BJ (cell line): ENCODE results near the gene ANKFN1. TPM values are rescaled to one million over a fixed set of nuclear protein-coding genes. Genes with fewer than 3 reads are reported as not detected.

ENCODE experiments used
- CTCF ChIA-PET: fragments of 350-600 bp; formaldehyde crosslinking; extraction: SDS; loops from one replicate; lab custom pipeline; 2021; ENCODE audit warnings: antibody characterized with exemption, inconsistent platforms; lab: Yijun Ruan, JAX
- POLR2A ChIA-PET: fragments of 300-600 bp; sonication (Branson Sonifier 250); formaldehyde crosslinking; extraction: SDS; loops from one replicate; lab custom pipeline; 2021; ENCODE audit warnings: antibody characterized with exemption; lab: Charles Lee
- DNase-seq: peaks from one replicate; pipeline ENCODE4 v3.0.0-alpha.2; 2011; ENCODE audit warnings: low read depth
- H3K27me3 ChIP-seq: 2 replicates; pipeline ENCODE4 v1.6.0; 2011; ENCODE audit warnings: low read length; ENCODE audit not compliant: control insufficient read depth, insufficient read depth
- H3K36me3 ChIP-seq: 2 replicates; pipeline ENCODE4 v1.5.1; 2011; ENCODE audit warnings: low read length; ENCODE audit not compliant: control insufficient read depth, insufficient read depth
- H3K4me3 ChIP-seq: 2 replicates; pipeline ENCODE4 v1.5.1; 2011; ENCODE audit warnings: low read depth, mild to moderate bottlenecking, control low read depth, low read length
- polyA plus RNA-seq: library from polyadenylated mRNA; depleted of rRNA; stranded (reverse); fragments of >200 nt; gene quantifications from 2 replicates; pipeline ENCODE4 v1.2.3, GENCODE V29; 2011
- TF ChIP-seq, protein P1 (sequence below): IDR thresholded peaks from 2 replicates; pipeline ENCODE4 v1.5.1; 2011; ENCODE audit warnings: low read depth, mild to moderate bottlenecking, control low read depth, inconsistent platforms, low read length, moderate library complexity; ENCODE audit not compliant: insufficient read depth

ANKFN1 gene
- polyA plus RNA-seq, 1 experiment: 0.06 TPM

DNA sequence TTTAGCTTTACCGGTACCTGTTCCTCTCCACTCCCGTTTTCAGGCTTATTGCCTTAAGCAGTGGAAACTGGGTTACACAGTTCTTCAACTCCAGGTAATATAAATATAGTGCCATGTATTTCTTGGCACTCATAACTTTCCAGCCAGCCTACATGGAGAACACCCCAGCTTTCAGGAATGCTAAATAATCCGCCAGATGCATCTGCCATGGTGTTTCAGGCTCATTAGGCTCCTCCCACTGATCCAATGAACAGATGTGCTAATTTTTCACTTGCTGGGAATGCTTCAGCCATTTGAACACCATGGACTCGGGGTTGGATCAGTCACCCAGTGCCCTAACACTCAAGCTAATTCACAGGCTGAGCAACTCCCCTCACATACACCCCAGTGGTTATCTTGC lies 4.6 kb downstream of the ANKFN1 start:
- CTCF ChIA-PET: no interaction called here
- TF ChIP-seq, protein P1, sequence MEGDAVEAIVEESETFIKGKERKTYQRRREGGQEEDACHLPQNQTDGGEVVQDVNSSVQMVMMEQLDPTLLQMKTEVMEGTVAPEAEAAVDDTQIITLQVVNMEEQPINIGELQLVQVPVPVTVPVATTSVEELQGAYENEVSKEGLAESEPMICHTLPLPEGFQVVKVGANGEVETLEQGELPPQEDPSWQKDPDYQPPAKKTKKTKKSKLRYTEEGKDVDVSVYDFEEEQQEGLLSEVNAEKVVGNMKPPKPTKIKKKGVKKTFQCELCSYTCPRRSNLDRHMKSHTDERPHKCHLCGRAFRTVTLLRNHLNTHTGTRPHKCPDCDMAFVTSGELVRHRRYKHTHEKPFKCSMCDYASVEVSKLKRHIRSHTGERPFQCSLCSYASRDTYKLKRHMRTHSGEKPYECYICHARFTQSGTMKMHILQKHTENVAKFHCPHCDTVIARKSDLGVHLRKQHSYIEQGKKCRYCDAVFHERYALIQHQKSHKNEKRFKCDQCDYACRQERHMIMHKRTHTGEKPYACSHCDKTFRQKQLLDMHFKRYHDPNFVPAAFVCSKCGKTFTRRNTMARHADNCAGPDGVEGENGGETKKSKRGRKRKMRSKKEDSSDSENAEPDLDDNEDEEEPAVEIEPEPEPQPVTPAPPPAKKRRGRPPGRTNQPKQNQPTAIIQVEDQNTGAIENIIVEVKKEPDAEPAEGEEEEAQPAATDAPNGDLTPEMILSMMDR: no peak
- no peak for DNase-seq
- no peaks in the 10 kb centered on the region for H3K27me3 ChIP-seq
- POLR2A ChIA-PET: no interaction called here
- H3K36me3 ChIP-seq: no peaks in the 10 kb centered on the region
- H3K4me3 ChIP-seq: no peak overlapping the region

DNA sequence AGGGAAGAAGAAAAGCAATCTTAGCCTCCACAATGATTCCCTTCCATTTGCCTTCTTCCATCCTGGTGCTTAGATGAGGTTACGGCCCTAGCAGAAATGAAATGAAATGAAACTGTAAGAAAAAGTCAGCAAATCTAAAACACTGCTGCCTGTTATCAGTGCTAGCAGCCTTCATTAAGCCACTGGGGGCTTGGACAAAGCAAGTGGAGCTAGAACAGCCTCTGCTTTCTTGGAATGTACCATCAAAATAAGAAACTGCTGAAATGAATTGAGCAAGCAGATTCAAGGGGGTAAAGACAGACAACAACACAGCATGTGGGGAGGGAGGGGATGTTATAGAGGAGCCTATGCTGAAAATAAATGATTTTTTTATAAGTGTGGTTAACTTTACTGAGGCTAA lies 5.1 kb downstream of the ANKFN1 start:
- ChIA-PET CTCF (interaction anchor here (1.0 kb wide), 1 partner anchor 31 kb away, joined by 4 read pairs; no protein-coding TSS in a partner anchor), POLR2A (no interaction called here)
- Histone ChIP-seq H3K4me3 (no peak overlapping the region), H3K36me3 (no peaks in the 10 kb centered on the region), H3K27me3 (no peaks in the 10 kb centered on the region)
- DNase-seq: no peak
- TF ChIP-seq, protein P1: no peak

DNA sequence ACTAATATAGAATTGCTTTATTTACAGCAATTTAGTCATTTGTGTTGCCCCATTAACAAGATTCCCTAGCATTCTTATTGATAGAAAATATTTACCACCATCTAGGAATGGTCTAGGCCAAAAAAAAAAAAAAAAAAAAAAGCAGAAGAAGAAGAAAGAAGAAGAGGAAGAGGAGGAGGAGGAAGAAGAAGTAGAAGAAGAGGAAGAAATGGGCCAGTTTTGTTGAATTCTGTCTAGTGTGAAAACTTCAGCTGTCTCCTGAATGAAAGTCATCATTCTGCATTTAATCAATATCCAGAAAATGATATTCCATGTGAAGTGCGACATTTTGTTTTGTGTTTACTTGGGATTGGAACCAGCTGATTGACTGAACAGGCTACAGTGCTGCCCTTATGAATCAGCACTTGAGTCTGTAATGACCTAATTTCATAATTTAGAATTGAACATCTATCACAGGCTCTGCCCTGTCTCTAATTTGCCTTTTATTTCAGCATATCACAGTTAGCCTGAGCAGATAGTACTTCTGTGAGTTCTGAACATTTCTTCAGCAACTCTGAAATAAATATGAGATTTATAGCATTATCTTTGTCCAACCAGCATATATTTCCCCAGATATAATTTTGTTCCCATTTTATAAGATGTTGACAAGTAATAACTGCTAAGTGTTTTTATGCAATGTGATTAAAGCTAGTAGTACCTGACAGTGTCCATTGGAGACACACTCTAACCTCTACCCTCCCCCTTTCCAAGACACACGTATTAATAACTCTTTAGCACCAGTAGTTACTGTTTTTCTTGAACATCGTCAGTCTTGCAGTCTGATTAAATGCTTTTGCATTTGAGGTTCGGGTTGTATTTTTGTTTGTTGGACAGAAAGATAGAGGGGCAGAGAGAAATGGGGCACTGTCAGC lies 5.9 kb downstream of the ANKFN1 start:
- ChIA-PET POLR2A (no interaction called here), CTCF (interaction anchor here (1.0 kb wide), 1 partner anchor 32 kb away, joined by 4 read pairs; no protein-coding TSS in a partner anchor)
- H3K4me3 ChIP-seq: no peak overlapping the region
- TF ChIP-seq, protein P1: no peak
- no peaks in the 10 kb centered on the region for H3K27me3 ChIP-seq
- H3K36me3 ChIP-seq: no peaks in the 10 kb centered on the region
- DNase-seq: no peak

DNA sequence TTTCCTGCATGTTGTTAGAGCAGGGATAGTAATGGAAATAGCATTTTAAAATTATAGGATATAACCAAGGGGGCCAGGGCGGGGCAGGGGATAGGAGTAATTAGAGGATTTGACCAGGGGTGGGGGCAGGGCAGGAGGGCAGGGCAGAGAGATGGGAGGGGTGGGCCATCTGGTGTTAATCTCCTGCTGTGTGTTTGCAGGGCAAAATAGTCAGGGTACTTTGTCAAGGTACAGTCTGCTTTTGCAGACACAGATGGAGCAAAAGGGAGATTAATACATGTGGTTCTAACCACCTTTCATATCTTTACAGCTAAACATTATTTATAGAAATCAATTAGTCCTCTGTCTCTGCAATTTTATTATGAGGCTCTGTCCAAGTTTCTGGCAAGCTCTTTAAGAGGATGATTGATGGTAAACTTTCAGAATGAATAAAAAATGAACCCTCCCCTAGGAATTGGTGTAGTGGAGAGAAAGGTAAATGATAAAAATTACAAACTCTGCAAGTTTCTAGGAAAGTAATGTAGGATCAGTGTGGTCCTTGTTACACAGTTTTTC lies 6.6 kb downstream of the ANKFN1 start:
- Histone ChIP-seq H3K4me3 (no peak overlapping the region), H3K36me3 (no peaks in the 10 kb centered on the region), H3K27me3 (no peaks in the 10 kb centered on the region)
- no peak for DNase-seq
- ChIA-PET POLR2A (no interaction called here), CTCF (no interaction called here)
- TF ChIP-seq, protein P1: no peak

DNA sequence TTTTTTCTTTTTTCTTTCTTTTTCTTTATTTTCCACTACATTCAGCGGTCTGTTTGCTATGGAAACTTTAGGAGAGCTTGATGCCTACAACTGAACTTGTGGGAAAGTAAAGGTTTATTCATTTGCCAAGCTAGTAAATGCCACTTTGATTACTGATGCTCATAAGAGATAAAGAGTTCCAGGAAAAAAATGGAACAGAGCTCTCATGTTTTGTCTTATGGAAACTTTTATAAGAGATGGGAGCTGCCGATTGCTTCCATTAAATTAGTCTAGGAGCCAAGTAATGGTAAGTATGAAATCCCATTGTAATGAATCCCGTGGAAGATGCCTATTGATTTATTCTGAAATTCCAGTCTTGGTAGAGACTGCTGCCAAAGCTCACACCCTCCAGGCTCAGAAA lies 7.1 kb downstream of the ANKFN1 start:
- ChIA-PET CTCF (no interaction called here), POLR2A (no interaction called here)
- H3K4me3 ChIP-seq: no peak overlapping the region
- H3K36me3 ChIP-seq: no peaks in the 10 kb centered on the region
- TF ChIP-seq, protein P1: no peak
- H3K27me3 ChIP-seq: no peaks in the 10 kb centered on the region
- DNase-seq: no peak
